BE2C (cell line): ENCODE data around the gene BHMT.

Source experiments
- DNase-seq: peaks from one replicate; pipeline ENCODE4 v3.0.0-alpha.2; 2020
- H3K27me3 ChIP-seq: fragments of 250-450 bp; sonication (Bioruptor Pico); 2 replicates; pipeline ENCODE4 v1.5.1; 2020; ENCODE audit warnings: mild to moderate bottlenecking
- H3K36me3 ChIP-seq: fragments of 250-450 bp; sonication (Bioruptor Pico); 2 replicates; pipeline ENCODE4 v1.5.1; 2020; ENCODE audit warnings: mild to moderate bottlenecking
- H3K4me1 ChIP-seq: fragments of 250-450 bp; sonication (Bioruptor Pico); 2 replicates; pipeline ENCODE4 v1.5.1; 2020
- H3K4me3 ChIP-seq: 2 replicates; pipeline ENCODE4 v1.5.1; 2011; ENCODE audit warnings: low read depth, low read length
- H3K9me3 ChIP-seq: fragments of 250-450 bp; sonication (Bioruptor Pico); 2 replicates; pipeline ENCODE4 v1.5.1; 2020
- TF ChIP-seq, protein P1 (sequence below): IDR thresholded peaks from 2 replicates; pipeline ENCODE4 v1.5.1; 2012; ENCODE audit warnings: mild to moderate bottlenecking, low read depth, low read length

Gene BHMT

DNA sequence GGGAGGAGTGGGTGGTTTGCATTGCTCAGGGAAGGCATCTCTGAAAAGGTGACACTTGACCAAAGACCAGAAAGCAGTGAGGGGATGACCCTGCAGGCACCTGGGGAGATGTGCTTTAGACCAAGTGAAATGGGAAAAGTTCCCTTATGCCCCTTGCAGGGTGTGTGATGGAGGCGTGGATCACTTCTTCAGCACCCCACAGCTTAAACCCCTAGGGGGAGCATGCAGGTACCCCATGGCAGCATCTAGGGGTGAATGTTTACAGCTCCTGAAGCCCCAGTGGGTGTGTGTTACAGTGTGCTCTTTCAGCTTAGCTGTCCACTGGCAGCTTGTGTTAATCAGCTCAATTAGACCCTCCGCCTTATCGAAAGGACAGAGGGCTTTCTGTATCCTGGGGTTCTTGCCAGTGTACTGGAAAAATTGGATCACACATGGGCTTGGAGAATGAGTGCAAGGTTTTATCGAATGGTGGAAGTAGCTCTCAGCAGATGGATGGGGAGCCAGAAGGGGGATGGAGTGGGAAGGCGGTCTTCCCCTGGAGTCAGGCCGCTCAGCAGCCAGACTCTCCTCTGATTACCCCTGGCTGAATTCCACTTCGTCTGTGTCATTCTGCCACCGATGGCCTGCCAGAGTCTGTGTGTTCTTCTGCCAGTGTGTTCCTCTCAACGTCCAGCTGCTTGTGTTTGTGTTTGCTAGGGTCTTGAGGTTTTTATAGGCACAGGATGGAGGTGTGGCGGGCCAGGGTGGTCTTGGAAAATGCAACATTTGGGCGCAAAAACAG lies 35.8 kb upstream of the BHMT start:
- H3K36me3 ChIP-seq: no peaks in the 10 kb centered on the region
- TF ChIP-seq, protein P1, sequence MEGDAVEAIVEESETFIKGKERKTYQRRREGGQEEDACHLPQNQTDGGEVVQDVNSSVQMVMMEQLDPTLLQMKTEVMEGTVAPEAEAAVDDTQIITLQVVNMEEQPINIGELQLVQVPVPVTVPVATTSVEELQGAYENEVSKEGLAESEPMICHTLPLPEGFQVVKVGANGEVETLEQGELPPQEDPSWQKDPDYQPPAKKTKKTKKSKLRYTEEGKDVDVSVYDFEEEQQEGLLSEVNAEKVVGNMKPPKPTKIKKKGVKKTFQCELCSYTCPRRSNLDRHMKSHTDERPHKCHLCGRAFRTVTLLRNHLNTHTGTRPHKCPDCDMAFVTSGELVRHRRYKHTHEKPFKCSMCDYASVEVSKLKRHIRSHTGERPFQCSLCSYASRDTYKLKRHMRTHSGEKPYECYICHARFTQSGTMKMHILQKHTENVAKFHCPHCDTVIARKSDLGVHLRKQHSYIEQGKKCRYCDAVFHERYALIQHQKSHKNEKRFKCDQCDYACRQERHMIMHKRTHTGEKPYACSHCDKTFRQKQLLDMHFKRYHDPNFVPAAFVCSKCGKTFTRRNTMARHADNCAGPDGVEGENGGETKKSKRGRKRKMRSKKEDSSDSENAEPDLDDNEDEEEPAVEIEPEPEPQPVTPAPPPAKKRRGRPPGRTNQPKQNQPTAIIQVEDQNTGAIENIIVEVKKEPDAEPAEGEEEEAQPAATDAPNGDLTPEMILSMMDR: no peak
- no peak for DNase-seq
- no peaks in the 10 kb centered on the region for H3K27me3 ChIP-seq
- peaks cover under 1% of the 10 kb centered on the region; the same call in 1 of the 2 replicates for H3K4me1 ChIP-seq
- H3K4me3 ChIP-seq: no peak overlapping the region
- no peaks in the 10 kb centered on the region for H3K9me3 ChIP-seq

DNA sequence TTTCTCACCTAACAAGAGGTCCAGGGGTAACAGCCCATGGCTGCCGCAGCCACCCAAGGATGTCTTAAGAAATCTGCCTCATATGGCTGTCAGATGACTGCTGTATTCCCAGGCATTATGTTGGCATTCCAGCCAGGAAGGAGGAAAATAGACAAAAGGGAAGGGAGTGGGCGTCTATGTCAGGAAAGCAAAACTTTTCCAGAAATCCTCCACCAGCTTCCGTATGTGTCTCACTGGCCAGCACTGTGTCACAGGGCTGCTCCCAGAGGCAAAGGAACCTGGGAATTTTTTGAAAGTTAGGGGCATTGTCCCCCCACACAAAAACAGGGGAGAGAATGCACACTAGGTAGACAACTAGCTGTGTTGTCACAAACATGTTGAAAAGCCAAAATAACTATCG lies 34.8 kb upstream of the BHMT start:
- no peak overlapping the region for H3K4me3 ChIP-seq
- TF ChIP-seq, protein P1: no peak
- H3K36me3 ChIP-seq: no peaks in the 10 kb centered on the region
- H3K27me3 ChIP-seq: no peaks in the 10 kb centered on the region
- H3K4me1 ChIP-seq: no peaks in the 10 kb centered on the region
- DNase-seq: no peak
- no peaks in the 10 kb centered on the region for H3K9me3 ChIP-seq

DNA sequence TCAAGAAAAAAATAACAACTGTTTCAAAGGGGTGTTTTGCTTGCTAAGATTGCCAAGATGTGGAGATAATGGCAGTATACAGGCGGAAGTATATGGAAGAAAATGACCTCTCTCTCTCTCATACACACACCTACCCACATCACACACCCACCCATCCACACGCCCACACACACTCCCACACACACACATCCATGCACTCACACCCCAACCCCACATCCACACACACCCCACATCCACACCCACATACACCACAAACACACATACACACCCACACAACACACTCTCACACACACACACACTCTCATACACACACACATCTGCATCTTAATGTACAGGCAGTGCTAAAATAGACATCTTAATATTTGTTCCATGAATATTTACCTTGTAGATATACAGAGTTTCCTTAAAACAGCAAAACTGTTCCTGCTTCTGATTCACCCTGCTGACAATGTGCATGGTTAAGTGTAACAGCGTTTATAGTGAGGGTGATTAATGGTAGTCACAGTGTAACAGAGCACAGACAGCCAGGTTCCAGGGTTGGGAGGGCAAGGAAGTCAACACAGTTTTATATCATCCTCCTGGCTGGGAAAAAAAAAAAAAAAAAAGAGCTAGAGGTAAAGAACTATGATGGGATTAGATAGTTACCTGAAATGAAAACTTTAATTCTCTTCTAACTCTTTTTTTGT lies 33.8 kb upstream of the BHMT start:
- no peak for DNase-seq
- Histone ChIP-seq H3K9me3 (no peaks in the 10 kb centered on the region), H3K27me3 (no peaks in the 10 kb centered on the region), H3K4me1 (no peaks in the 10 kb centered on the region), H3K36me3 (no peaks in the 10 kb centered on the region), H3K4me3 (no peak overlapping the region)
- TF ChIP-seq, protein P1: no peak

DNA sequence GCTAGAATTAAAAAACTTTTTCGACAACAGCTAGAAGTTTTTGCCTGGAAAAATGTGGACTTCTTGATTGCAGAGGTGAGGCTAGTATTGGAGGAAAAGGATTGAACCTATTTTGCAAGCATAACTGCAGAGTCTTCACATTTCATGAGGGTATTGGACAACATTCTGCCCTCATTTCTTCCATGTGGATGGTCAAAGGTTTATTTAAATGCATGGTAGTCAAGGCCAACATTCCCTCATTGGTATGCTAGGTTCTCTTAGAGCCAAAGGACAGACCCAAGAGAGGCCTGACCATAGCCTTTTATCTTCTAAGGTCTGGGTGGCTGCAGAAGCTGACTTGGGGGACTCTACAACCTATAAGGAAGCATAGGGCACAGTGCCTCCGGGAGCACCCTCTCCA lies 30.8 kb upstream of the BHMT start:
- no peaks in the 10 kb centered on the region for H3K9me3 ChIP-seq
- H3K27me3 ChIP-seq: no peaks in the 10 kb centered on the region
- no peaks in the 10 kb centered on the region for H3K4me1 ChIP-seq
- no peaks in the 10 kb centered on the region for H3K36me3 ChIP-seq
- no peak overlapping the region for H3K4me3 ChIP-seq
- DNase-seq: no peak
- TF ChIP-seq, protein P1: no peak

DNA sequence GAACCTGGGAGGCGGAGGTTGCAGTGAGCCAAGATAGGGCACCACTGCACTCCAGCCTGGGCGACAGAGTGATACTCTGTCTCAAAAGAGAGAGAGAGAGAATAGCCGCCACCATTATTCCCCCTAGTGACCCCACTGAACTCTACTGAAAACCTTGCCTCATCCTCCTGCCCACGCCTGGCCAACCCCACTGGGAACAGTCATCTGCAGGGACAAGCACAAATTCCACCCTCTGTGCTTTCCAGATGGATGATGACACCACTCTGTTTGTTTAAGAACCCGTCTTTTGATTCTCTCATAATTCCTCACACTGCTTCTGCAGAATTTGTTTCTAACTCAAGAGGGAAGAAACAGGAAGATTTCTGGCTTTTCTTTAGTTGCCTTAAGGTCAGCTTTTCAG lies 29.8 kb upstream of the BHMT start:
- Histone ChIP-seq H3K36me3 (no peaks in the 10 kb centered on the region), H3K4me3 (no peak overlapping the region), H3K27me3 (no peaks in the 10 kb centered on the region), H3K4me1 (no peaks in the 10 kb centered on the region), H3K9me3 (no peaks in the 10 kb centered on the region)
- TF ChIP-seq, protein P1: no peak
- no peak for DNase-seq

DNA sequence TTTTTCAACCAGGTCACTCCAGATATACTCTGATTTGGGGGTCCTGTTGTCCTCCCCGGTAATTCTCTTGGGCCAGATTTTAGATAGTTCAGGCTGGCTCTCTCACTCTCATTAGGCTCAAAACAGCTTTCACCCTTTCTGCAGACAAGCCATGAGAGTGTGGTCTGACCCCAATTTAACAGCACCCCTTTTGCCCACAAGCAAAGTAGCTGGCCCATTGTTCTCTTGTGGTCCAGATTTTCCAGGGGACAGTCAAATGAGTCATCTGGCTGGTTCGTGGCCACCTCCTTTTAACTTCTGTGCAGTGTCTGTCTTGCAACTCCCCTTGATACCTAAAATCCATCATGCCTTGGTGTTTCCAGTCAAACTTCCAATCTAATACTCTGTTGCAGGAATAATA lies 25.5 kb upstream of the BHMT start:
- TF ChIP-seq, protein P1: no peak
- no peaks in the 10 kb centered on the region for H3K4me1 ChIP-seq
- H3K27me3 ChIP-seq: no peaks in the 10 kb centered on the region
- no peak overlapping the region for H3K4me3 ChIP-seq
- no peaks in the 10 kb centered on the region for H3K9me3 ChIP-seq
- DNase-seq: no peak
- H3K36me3 ChIP-seq: no peaks in the 10 kb centered on the region
